Ectodermal cell (in vitro differentiated cells): ENCODE data around the gene SLC38A10.

Experiments used
- H3K27ac ChIP-seq: 2 replicates; pipeline ENCODE4 v1.7.0; 2013; ENCODE audit warnings: mild to moderate bottlenecking, low read depth, low read length; ENCODE audit not compliant: insufficient read depth, poor library complexity, severe bottlenecking
- H3K27me3 ChIP-seq: 2 replicates; pipeline ENCODE4 v1.7.0; 2013; ENCODE audit warnings: mild to moderate bottlenecking, low read length; ENCODE audit not compliant: insufficient read depth, control insufficient read depth, poor library complexity, severe bottlenecking
- H3K36me3 ChIP-seq: one replicate; pipeline ENCODE4 v1.7.0; 2013; ENCODE audit warnings: low read length; ENCODE audit not compliant: control insufficient read depth, insufficient read depth
- H3K4me1 ChIP-seq: one replicate; pipeline ENCODE4 v1.7.0; 2013; ENCODE audit warnings: low read length; ENCODE audit not compliant: control insufficient read depth, insufficient read depth
- H3K4me3 ChIP-seq: 2 replicates; pipeline ENCODE4 v1.7.0; 2013; ENCODE audit warnings: low read depth, low read length, control low read depth; ENCODE audit not compliant: insufficient read depth
- H3K9me3 ChIP-seq: 2 replicates; pipeline ENCODE4 v1.7.0; 2013; ENCODE audit warnings: mild to moderate bottlenecking, low read length, moderate library complexity; ENCODE audit not compliant: control insufficient read depth
- WGBS, 2 experiments: methylation state at CpG; one replicate each; pipeline ENCODE4 v1.1.7; 2013; ENCODE audit warnings: missing lambda C conversion rate in 2 of 2; 5-methylcytosine and 5-hydroxymethylcytosine counted together

SLC38A10 gene

DNA sequence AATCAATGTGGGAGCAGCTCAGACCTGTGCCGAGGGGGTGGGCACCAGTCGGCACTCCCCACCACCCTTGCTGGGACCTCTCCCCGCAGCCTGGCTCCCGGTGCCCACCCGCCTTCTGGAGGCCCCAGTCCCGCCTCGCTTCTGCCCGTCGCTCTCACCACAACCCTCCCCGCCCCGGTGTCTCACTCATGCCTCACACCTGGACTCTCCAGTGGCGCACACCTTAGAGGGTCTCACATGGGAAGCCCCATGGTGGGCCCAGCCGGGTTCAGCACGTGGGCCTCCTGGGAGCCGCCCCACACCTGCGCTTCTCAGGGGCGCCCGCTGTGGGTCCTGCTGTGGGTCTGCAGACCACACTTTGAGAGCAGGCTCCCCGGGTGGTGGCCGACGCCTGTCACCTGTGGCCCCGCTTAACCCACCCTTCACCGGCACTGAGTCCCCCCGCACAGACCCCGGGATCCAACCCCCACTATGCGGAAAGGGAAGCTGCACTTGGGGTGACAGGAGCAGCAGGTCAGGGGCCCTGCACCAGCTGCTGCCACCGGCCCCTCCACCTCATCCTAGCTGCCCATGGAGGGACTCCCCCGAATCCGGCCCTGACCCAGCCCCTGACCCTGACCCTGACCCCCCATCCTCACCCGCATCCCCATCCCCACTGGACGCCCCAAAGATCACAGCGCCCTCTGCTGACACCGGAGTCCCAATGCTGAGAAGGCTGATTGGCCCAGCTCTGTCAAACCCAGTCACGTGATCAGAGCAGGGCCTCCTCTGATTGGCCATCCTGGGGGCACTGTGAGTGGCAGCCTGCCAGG, 27.4 kb upstream of the SLC38A10 start:
- no peaks in the 10 kb centered on the region for H3K4me1 ChIP-seq
- no peaks in the 10 kb centered on the region for H3K36me3 ChIP-seq
- H3K27ac ChIP-seq: no peak overlapping the region
- 94 to 95% methylated on average over 34 of the region's 34 CpGs for WGBS, 2 experiments
- no peaks in the 10 kb centered on the region for H3K27me3 ChIP-seq
- no peaks in the 10 kb centered on the region for H3K9me3 ChIP-seq
- no peak overlapping the region for H3K4me3 ChIP-seq

DNA sequence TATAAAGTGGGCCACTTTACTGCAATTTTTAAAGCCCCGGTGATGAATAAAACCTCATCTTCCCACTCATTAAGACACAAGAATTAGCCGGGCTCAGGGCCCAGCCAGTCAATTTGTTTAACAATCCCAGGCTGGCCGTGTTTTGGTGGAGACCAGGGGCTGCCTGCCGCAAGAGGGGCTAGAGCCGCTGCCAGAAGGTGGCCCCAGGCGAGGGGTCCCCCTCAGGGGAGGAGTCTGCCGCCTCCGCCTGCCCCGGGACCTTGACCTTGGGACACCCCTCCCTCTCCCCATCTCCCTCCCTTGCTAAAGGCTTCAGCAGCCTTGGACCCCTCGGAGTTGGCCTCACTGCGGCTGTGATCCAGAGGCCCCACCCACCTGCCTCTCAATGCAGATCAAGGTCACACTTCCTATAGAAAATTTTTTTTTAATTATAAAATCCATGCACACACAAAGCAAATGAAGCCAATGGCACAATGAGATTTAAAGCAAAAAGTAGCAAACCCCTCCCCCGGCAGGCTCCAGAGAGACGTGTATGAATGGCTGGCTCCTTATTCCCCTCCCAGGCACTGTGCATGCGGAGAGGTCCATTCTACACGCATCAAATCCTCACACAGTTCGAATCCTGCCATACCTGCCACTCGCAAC, 23.0 kb upstream of the SLC38A10 start:
- Histone ChIP-seq H3K27ac (no peak overlapping the region), H3K27me3 (no peaks in the 10 kb centered on the region), H3K4me3 (no peak overlapping the region), H3K36me3 (no peaks in the 10 kb centered on the region), H3K9me3 (no peaks in the 10 kb centered on the region), H3K4me1 (peaks cover 13% of the 10 kb centered on the region)
- WGBS, 2 experiments: 32 to 35% methylated on average over 17 of the region's 17 CpGs

DNA sequence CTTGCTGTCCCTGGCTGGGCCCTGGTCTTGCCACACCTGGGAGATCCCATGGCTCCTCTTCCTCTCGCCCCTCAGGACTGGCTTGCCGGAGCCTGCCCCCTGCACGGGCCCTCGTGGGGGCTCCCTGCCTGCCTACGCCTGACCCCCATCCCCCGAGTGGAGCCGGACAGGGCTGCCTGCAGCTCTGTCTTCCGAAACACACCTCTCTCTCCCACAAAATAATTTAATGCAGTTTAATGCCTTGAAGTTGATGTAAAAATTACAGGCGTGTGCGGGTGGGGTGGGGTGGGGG, 22.4 kb upstream of the SLC38A10 start:
- Histone ChIP-seq H3K36me3 (no peaks in the 10 kb centered on the region), H3K4me1 (peaks cover 13% of the 10 kb centered on the region), H3K9me3 (no peaks in the 10 kb centered on the region), H3K27me3 (no peaks in the 10 kb centered on the region), H3K27ac (no peak overlapping the region), H3K4me3 (no peak overlapping the region)
- 69 to 75% methylated on average over 9 to 10 of the region's 10 CpGs for WGBS, 2 experiments

DNA sequence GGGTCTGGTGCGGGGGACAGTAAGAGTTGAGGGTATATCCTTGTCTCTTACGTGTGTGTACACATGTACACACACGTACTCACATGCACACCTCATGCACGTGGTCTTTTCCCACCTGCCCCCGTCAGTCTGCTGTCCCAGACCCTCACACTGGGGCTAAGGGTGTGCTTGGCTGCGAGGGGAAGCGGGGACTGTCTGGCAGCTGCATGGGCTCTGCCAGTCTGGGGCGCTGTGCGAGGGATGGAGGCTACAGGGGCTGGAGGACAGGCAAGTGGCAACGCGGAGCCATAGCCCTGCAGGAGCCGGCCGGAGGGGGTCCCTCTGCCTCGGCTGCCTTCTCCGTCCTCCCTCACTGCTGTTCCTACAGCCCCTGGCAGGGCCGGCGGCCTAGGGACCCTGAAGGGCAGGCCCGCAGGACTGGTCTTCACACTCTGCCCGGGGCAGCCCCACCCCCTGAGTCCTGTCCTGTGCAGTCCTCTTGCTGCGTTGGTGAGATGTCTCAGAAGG, 20.8 kb upstream of the SLC38A10 start:
- Histone ChIP-seq H3K9me3 (no peaks in the 10 kb centered on the region), H3K4me1 (peaks cover 13% of the 10 kb centered on the region), H3K4me3 (no peak overlapping the region), H3K27me3 (no peaks in the 10 kb centered on the region), H3K27ac (no peak overlapping the region), H3K36me3 (no peaks in the 10 kb centered on the region)
- 88 to 89% methylated on average over 20 of the region's 20 CpGs for WGBS, 2 experiments

DNA sequence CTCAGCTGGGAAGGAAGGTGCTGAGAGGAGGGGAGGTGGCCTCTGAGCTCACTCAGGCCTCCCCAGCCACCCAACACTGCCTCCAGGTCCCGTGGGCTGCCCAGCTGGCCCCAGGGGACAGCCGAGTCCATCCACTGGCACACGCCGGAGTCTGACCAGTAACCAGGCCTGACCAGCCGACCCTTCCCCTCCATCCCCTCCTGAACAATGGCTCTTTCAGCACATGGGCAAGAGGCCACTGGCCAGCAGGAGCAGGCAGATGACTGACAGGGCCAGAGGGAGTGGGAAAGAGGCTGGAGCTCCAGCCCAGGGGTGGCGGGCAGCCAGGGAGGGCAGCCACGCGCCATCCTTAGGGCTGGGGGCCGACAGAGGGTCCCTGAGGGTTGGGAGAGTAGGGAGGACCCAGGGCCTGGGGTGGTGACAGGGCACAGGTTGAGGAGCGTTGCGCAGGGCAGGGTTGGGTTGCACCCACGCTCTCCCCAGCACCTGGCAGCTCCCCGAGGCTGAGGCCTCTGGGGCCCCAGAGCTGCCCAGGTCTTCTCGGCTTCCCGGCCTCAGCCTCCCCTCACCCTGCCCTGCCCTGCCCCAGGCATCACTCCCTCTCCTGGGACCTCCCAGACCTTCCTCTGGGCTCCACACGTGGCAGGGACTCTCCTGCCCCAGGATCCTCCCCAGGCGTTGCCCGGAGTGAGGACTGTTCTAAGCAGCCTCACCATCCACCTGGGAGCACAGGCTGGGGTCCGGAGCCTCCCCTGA, 20.2 kb upstream of the SLC38A10 start:
- no peaks in the 10 kb centered on the region for H3K9me3 ChIP-seq
- no peak overlapping the region for H3K27ac ChIP-seq
- no peaks in the 10 kb centered on the region for H3K27me3 ChIP-seq
- peaks cover 16% of the 10 kb centered on the region for H3K4me1 ChIP-seq
- no peaks in the 10 kb centered on the region for H3K36me3 ChIP-seq
- H3K4me3 ChIP-seq: no peak overlapping the region
- 87 to 89% methylated on average over 19 of the region's 19 CpGs for WGBS, 2 experiments

DNA sequence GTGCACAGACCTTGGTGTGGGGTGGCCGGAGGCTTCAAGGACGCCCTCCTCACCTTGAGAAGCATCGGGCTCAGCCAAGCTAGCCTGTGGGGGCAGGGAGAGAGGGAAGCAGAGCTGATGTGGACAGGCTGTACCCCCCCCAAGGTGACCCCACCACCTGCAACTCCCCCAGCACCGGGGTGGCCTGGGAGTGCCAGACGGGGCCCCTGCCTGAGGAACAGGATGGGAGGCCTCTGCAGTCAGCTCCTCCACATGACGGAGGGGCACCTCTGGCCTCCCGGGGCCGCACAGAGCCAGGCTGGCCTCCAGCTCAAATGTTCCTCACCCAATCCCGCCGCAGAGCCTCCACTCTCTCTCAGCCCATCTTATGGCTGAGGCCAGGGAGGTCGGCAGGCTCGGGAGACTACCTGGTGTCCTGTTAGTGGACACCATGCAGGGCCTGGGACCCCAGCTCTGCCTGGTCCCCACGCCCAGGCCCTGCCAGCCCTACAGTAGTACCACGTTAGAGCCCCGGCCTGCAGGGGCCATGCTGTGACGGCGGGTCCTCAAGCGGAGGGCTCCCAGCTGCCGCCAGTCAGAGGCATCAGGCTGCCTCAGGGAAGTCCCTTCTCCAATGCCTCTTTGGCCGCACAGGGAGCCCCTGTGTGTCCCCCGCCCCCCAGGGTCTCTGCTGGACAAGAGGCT, 19.4 kb upstream of the SLC38A10 start:
- no peaks in the 10 kb centered on the region for H3K27me3 ChIP-seq
- 91% methylated on average over 21 of the region's 21 CpGs for WGBS, 2 experiments
- peaks cover 23% of the 10 kb centered on the region for H3K4me1 ChIP-seq
- H3K9me3 ChIP-seq: no peaks in the 10 kb centered on the region
- no peaks in the 10 kb centered on the region for H3K36me3 ChIP-seq
- H3K27ac ChIP-seq: no peak overlapping the region
- H3K4me3 ChIP-seq: no peak overlapping the region

DNA sequence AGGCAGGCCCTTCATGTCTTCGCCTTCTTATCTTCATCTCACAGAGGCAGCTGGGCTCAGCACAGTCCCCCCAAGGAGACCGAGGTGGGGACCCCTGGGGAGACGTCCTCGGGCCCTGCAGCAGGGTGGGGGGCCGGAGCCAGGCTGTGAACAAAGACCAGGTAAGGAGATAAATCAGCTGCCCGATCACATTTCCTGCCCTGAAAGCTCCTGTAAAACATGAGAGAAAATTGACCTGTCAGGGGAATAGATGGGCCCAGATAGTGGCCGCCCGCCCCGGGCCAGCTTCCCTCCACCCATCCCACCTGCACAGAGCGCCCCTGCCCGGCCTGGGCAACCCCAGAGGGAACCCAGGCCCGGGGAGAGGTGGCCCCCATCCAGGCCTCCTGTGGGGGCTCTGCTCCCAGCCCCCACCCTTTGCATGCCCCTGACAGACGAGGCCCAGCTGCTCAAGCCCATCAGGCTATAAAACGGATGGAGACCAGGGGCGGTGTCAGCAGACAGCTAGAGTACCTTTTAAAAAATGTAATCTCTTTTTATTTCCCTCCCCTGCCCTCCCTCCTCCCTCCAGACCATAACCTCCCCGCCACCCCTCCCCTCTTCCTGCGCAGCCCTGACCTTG, 18.8 kb upstream of the SLC38A10 start:
- WGBS, 2 experiments: 90 to 91% methylated on average over 17 of the region's 17 CpGs
- H3K9me3 ChIP-seq: no peaks in the 10 kb centered on the region
- no peaks in the 10 kb centered on the region for H3K36me3 ChIP-seq
- H3K4me3 ChIP-seq: no peak overlapping the region
- H3K4me1 ChIP-seq: peaks cover 30% of the 10 kb centered on the region
- no peaks in the 10 kb centered on the region for H3K27me3 ChIP-seq
- no peak overlapping the region for H3K27ac ChIP-seq

DNA sequence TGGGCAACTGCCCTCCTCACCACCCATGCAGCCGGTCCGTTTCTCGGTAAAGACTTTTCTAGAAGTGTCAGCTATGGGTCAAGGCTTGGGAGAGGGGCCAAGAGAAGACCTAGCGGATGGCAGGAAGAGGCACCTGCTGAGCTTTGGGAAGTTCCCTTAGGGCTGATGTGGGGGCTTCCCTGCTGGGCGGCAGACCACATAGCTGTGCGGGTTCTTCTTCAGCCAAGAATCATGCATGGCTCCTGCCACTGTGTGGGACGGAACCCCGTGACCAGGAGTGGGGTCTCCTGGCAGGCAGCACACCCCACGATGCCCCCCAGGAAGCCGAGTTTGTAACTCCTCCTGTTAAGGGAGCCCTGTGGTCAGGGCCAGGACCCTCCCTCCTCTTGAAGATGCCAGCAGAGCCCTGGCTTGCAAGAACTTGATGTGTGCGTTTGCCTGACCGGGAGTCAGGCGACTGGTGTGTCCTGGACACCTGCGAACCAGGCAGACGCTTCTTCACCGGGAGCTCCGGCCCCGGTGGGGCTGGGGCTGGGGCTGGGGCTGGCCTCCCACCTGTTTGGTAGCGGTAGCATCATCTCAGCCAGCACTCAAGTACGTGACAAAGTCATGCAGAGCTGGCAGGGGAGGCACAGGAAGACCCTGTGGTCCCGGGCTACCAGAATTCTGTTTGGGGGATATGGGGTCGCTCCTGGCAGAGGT, 17.7 kb upstream of the SLC38A10 start:
- H3K27ac ChIP-seq: no peak overlapping the region
- 88 to 90% methylated on average over 22 of the region's 22 CpGs for WGBS, 2 experiments
- H3K9me3 ChIP-seq: no peaks in the 10 kb centered on the region
- peaks cover 31% of the 10 kb centered on the region for H3K4me1 ChIP-seq
- no peaks in the 10 kb centered on the region for H3K36me3 ChIP-seq
- H3K4me3 ChIP-seq: no peak overlapping the region
- H3K27me3 ChIP-seq: no peaks in the 10 kb centered on the region

DNA sequence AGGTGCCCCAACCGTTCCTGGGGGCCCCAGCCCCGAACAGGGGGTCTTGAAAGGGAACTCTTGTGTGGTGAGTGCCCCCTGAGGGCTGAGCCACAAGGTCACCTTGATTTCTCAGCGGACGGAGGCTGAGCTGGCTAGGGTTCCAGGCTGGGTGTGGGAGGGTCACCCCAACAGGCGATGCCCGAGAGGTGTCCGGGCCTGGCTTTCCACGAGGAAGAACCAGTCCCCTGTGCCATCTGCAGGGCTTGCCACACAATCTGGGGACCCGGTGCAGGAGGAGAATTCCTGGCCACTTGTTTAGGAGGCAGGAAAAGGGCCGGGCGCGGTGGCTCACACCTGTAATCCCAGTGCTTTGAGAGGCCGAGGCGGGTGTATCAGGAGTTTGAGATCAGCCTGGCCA, 16.8 kb upstream of the SLC38A10 start:
- 91 to 93% methylated on average over 14 of the region's 14 CpGs for WGBS, 2 experiments
- Histone ChIP-seq H3K36me3 (no peaks in the 10 kb centered on the region), H3K27ac (no peak overlapping the region), H3K4me3 (no peak overlapping the region), H3K9me3 (no peaks in the 10 kb centered on the region), H3K4me1 (peaks cover 31% of the 10 kb centered on the region), H3K27me3 (no peaks in the 10 kb centered on the region)
